ENCODE data around the gene ALMS1.

GRCh38 chr2:73654175-73654574, 268.5 kb downstream of the ALMS1 start:
- no peak for TF ChIP-seq CTCF (IDR thresholded peaks at IDR 0.05)
- no peak for TF ChIP-seq POLR2AphosphoS5 (IDR thresholded peaks at IDR 0.05)
